C4-2B (cell line): ENCODE data around the gene RFX2.

Experiments used
- ZFX ChIP-seq: fragments of 450-650 bp; IDR thresholded peaks from 2 replicates; pipeline ENCODE4 v1.6.1; 2017
- TF ChIP-seq, protein P1 (sequence below): fragments of 450-650 bp; conservative IDR thresholded peaks from 2 replicates; pipeline ENCODE4 v1.5.1; 2017; ENCODE audit warnings: mild to moderate bottlenecking

DNA sequence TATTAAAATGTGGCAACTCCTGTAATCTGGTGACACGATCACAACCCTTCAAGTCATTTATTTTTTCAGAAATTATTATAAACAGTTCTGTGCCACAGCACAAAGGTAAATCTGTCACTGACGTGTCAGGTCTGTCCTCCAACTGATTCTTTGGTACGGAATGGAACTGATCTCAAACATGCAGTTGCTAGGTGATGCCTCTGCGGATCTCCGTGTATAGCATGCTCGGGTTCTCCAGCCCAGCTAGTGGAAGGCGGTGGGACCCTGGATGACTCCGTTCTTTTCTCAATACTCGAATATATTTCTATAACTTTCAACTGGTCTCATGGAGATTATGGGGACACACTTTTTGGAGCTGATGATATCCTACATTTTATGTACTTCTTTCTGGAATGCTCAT, 143.4 kb downstream of the RFX2 start:
- TF ChIP-seq, protein P1, sequence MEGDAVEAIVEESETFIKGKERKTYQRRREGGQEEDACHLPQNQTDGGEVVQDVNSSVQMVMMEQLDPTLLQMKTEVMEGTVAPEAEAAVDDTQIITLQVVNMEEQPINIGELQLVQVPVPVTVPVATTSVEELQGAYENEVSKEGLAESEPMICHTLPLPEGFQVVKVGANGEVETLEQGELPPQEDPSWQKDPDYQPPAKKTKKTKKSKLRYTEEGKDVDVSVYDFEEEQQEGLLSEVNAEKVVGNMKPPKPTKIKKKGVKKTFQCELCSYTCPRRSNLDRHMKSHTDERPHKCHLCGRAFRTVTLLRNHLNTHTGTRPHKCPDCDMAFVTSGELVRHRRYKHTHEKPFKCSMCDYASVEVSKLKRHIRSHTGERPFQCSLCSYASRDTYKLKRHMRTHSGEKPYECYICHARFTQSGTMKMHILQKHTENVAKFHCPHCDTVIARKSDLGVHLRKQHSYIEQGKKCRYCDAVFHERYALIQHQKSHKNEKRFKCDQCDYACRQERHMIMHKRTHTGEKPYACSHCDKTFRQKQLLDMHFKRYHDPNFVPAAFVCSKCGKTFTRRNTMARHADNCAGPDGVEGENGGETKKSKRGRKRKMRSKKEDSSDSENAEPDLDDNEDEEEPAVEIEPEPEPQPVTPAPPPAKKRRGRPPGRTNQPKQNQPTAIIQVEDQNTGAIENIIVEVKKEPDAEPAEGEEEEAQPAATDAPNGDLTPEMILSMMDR: no peak
- no peak for TF ChIP-seq ZFX
